DND-41 (cell line): ENCODE measurements around the gene XCR1.

Experiments
- ATAC-seq: fragments of 200-7000 bp; cut with Tn5 transposase; 3 replicates; pipeline ENCODE4 v1.9.1; 2021; ENCODE audit warnings: low read depth; ENCODE audit not compliant: insufficient read depth
- DNase-seq: peaks from one replicate; pipeline ENCODE4 v3.0.0-alpha.2; 2020
- H2AFZ ChIP-seq: 2 replicates; pipeline ENCODE4 v1.6.0; 2012; ENCODE audit warnings: low read depth, low read length
- H3K27ac ChIP-seq: 2 replicates; pipeline ENCODE4 v1.5.1; 2012; ENCODE audit warnings: low read length, inconsistent platforms
- H3K27me3 ChIP-seq: fragments of 200-600 bp; sonication (generic); 2 replicates; pipeline ENCODE4 v1.6.0; 2012; ENCODE audit warnings: low read length, mild to moderate bottlenecking, inconsistent platforms; ENCODE audit not compliant: insufficient read depth, poor library complexity
- H3K36me3 ChIP-seq: 2 replicates; pipeline ENCODE4 v1.5.1; 2012; ENCODE audit warnings: low read length, inconsistent platforms; ENCODE audit not compliant: insufficient read depth
- H3K4me1 ChIP-seq: 2 replicates; pipeline ENCODE4 v1.5.1; 2012; ENCODE audit warnings: mild to moderate bottlenecking, low read length; ENCODE audit not compliant: insufficient read depth
- H3K4me2 ChIP-seq: 2 replicates; pipeline ENCODE4 v1.6.0; 2012; ENCODE audit warnings: mild to moderate bottlenecking, moderate library complexity, low read length, inconsistent platforms; ENCODE audit not compliant: insufficient read depth
- H3K4me3 ChIP-seq, 2 experiments: fragments of 200-600 bp in 1 of 2; shearing (Covaris generic) in 1 of 2; 2 replicates each; pipeline ENCODE4 v1.5.1; 2012 to 2016; ENCODE audit warnings: inconsistent platforms in 2 of 2, low read length in 2 of 2, mild to moderate bottlenecking in 2 of 2, low read depth in 1 of 2, moderate library complexity in 1 of 2
- H3K79me2 ChIP-seq: 2 replicates; pipeline ENCODE4 v1.6.0; 2012; ENCODE audit warnings: low read length, inconsistent platforms; ENCODE audit not compliant: insufficient read depth
- H3K9ac ChIP-seq: 2 replicates; pipeline ENCODE4 v1.6.0; 2012; ENCODE audit warnings: low read depth, mild to moderate bottlenecking, inconsistent platforms, low read length, moderate library complexity
- H3K9me3 ChIP-seq: 2 replicates; pipeline ENCODE4 v1.5.1; 2012; ENCODE audit warnings: low read length, moderate library complexity, mild to moderate bottlenecking, inconsistent platforms; ENCODE audit not compliant: insufficient read depth, severe bottlenecking
- H4K20me1 ChIP-seq: 2 replicates; pipeline ENCODE4 v1.6.0; 2012; ENCODE audit warnings: low read length; ENCODE audit not compliant: insufficient read depth
- EZH2 ChIP-seq: IDR thresholded peaks from 3 replicates; pipeline ENCODE4 v1.6.1; 2012; ENCODE audit warnings: borderline replicate concordance, low read depth, mild to moderate bottlenecking, moderate library complexity, low read length, inconsistent platforms; ENCODE audit not compliant: severe bottlenecking
- TF ChIP-seq, protein P1 (sequence below): IDR thresholded peaks from 2 replicates; pipeline ENCODE4 v1.5.1; 2012; ENCODE audit warnings: borderline replicate concordance, low read length, moderate library complexity, mild to moderate bottlenecking; ENCODE audit not compliant: poor library complexity, severe bottlenecking; ENCODE audit errors: extremely low read depth

XCR1 gene

DNA sequence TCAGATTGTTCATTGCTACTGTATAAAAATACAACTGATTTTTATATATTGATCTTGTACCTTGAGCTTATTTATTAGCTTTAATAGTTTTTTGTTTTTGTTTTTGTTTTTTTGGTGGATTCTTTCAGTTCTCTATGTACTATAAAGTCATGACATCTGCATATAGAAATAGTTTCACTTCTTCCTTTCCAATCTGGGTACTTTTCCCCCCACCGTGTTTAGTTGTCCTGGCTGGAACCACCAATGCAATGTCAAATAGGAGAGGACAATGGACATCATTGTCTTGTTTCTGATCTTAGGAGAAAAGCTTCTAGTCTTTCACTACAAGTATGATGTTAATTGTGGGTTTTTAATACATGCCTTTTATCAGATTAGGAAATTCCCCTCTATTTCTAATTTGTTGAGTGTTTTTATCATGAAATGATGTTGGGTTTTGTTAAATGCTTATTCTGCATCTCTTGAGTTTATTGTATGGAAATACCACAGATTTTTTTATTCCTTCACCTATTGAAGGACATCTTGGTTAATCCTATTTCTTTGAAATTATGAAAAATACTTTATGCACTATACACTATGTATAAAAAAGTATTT is 2.8 kb upstream of the XCR1 start:
- ATAC-seq (no peak), DNase-seq (no peak)
- Histone ChIP-seq H3K9me3 (peaks cover 44% of the 10 kb centered on the region), H3K36me3 (peaks cover 6% of the 10 kb centered on the region; the same call in 1 of the 2 replicates), H3K4me1 (no peaks in the 10 kb centered on the region), H4K20me1 (no peaks in the 10 kb centered on the region), H2AFZ (no peak overlapping the region), H3K4me2 (no peak overlapping the region), H3K9ac (no peak overlapping the region), H3K27ac (no peak overlapping the region), H3K27me3 (no peaks in the 10 kb centered on the region), H3K4me3 (no peak overlapping the region), H3K79me2 (no peaks in the 10 kb centered on the region)
- no peak for TF ChIP-seq EZH2
- TF ChIP-seq, protein P1, sequence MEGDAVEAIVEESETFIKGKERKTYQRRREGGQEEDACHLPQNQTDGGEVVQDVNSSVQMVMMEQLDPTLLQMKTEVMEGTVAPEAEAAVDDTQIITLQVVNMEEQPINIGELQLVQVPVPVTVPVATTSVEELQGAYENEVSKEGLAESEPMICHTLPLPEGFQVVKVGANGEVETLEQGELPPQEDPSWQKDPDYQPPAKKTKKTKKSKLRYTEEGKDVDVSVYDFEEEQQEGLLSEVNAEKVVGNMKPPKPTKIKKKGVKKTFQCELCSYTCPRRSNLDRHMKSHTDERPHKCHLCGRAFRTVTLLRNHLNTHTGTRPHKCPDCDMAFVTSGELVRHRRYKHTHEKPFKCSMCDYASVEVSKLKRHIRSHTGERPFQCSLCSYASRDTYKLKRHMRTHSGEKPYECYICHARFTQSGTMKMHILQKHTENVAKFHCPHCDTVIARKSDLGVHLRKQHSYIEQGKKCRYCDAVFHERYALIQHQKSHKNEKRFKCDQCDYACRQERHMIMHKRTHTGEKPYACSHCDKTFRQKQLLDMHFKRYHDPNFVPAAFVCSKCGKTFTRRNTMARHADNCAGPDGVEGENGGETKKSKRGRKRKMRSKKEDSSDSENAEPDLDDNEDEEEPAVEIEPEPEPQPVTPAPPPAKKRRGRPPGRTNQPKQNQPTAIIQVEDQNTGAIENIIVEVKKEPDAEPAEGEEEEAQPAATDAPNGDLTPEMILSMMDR = no peak

DNA sequence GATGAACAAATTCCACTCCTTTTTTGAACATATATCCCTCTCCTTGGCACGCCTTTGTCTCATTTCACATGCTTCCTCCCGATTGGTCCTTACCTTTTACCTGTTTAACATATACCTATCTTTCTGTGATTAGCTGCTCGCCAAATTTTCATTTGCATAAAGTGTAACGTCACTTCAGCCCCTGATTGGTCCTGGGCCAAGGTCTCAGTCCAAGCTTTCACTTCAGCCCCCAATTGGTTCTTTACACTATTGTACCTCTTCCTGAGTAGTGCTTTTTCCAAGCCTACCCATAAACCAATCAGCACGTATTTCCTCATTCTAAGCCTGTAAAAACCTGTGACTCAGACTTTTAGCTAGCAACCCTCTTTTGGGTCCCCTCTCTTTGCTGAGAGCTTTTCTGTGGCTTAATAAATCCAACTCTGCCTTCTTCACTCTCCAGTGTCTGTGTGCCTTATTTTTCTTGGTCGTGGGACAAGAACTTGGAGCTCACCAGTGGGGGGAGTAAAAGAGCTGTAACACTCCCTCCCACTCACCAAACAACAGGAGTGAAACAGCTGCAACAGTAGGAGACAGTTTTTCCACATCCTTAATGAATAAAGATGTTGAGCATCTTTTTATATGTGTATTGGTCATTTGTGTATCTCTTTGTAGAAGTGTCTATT is 584 bp upstream of the XCR1 start:
- Histone ChIP-seq H3K4me2 (no peak overlapping the region), H3K27ac (no peak overlapping the region), H3K9ac (no peak overlapping the region), H3K36me3 (peaks cover 6% of the 10 kb centered on the region; the same call in 1 of the 2 replicates), H3K27me3 (no peaks in the 10 kb centered on the region), H3K4me3 (no peak overlapping the region), H3K4me1 (no peaks in the 10 kb centered on the region), H4K20me1 (no peaks in the 10 kb centered on the region), H3K9me3 (peaks cover 44% of the 10 kb centered on the region), H2AFZ (no peak overlapping the region), H3K79me2 (no peaks in the 10 kb centered on the region)
- ATAC-seq (no peak), DNase-seq (no peak)
- no peak for TF ChIP-seq EZH2
- TF ChIP-seq, protein P1 = no peak

GRCh38 chr3:46025139-46025538 is 2.1 kb downstream of the XCR1 start:
- Histone ChIP-seq H3K9me3 (peaks cover 25% of the 10 kb centered on the region), H3K27ac (no peak overlapping the region), H3K4me3 (no peak overlapping the region), H3K36me3 (no peaks in the 10 kb centered on the region), H3K27me3 (no peaks in the 10 kb centered on the region), H3K9ac (no peak overlapping the region), H4K20me1 (no peaks in the 10 kb centered on the region), H3K4me1 (no peaks in the 10 kb centered on the region), H3K79me2 (no peaks in the 10 kb centered on the region), H2AFZ (no peak overlapping the region), H3K4me2 (no peak overlapping the region)
- TF ChIP-seq, protein P1 = no peak
- no peak for TF ChIP-seq EZH2
- ATAC-seq (no peak), DNase-seq (no peak)
